Trophoblast cell (in vitro differentiated cells and primary cell): ENCODE measurements around the gene MTCL3.

Source experiments
- DNase-seq, 2 donors: peaks; one replicate each; pipeline ENCODE4 v3.0.0-alpha.2; 2016
- H2AFZ ChIP-seq: 2 replicates; pipeline ENCODE4 v1.6.1; 2013; ENCODE audit warnings: low read length, moderate library complexity, mild to moderate bottlenecking; ENCODE audit not compliant: insufficient read depth, poor library complexity
- H2AK5ac ChIP-seq: 2 replicates; pipeline ENCODE4 v1.6.1; 2013; ENCODE audit warnings: mild to moderate bottlenecking, low read length
- H2BK120ac ChIP-seq: 2 replicates; pipeline ENCODE4 v1.6.1; 2013; ENCODE audit warnings: low read length, mild to moderate bottlenecking, moderate library complexity; ENCODE audit not compliant: insufficient read depth, poor library complexity
- H2BK12ac ChIP-seq: 2 replicates; pipeline ENCODE4 v1.6.1; 2013; ENCODE audit warnings: mild to moderate bottlenecking, low read length, moderate library complexity
- H2BK5ac ChIP-seq: 2 replicates; pipeline ENCODE4 v1.6.1; 2013; ENCODE audit warnings: low read length, low read depth, moderate library complexity, mild to moderate bottlenecking; ENCODE audit not compliant: poor library complexity
- H3K14ac ChIP-seq: 2 replicates; pipeline ENCODE4 v1.6.1; 2013; ENCODE audit warnings: mild to moderate bottlenecking, low read length
- H3K18ac ChIP-seq: 2 replicates; pipeline ENCODE4 v1.6.1; 2013; ENCODE audit warnings: mild to moderate bottlenecking, low read length
- H3K23ac ChIP-seq: 2 replicates; pipeline ENCODE4 v1.6.1; 2013; ENCODE audit warnings: low read length
- H3K27ac ChIP-seq: 2 replicates; pipeline ENCODE4 v1.5.1; 2013; ENCODE audit warnings: low read depth, mild to moderate bottlenecking, inconsistent platforms, low read length, moderate library complexity
- H3K27me3 ChIP-seq: 2 replicates; pipeline ENCODE4 v1.6.1; 2013; ENCODE audit warnings: inconsistent platforms, mild to moderate bottlenecking, low read length, moderate library complexity; ENCODE audit not compliant: insufficient read depth
- H3K36me3 ChIP-seq, 2 experiments: 1 replicate in 1 of 2; 2 replicates in 1 of 2; pipeline ENCODE4 v1.6.1; 2013; ENCODE audit warnings: low read length in 2 of 2, mild to moderate bottlenecking in 2 of 2, moderate library complexity in 1 of 2; ENCODE audit not compliant: insufficient read depth in 2 of 2, control insufficient read depth in 1 of 2
- H3K4ac ChIP-seq: 2 replicates; pipeline ENCODE4 v1.6.1; 2013; ENCODE audit warnings: low read depth, mild to moderate bottlenecking, low read length, moderate library complexity
- H3K4me1 ChIP-seq, 2 experiments: 1 replicate in 1 of 2; 2 replicates in 1 of 2; pipeline ENCODE4 v1.6.1; 2013; ENCODE audit warnings: low read length in 2 of 2, mild to moderate bottlenecking in 2 of 2, moderate library complexity in 1 of 2; ENCODE audit not compliant: insufficient read depth in 2 of 2, control insufficient read depth in 1 of 2
- H3K4me2 ChIP-seq: 2 replicates; pipeline ENCODE4 v1.6.1; 2013; ENCODE audit warnings: inconsistent platforms, mild to moderate bottlenecking, low read length, moderate library complexity
- H3K4me3 ChIP-seq: 2 replicates; pipeline ENCODE4 v1.5.1; 2013; ENCODE audit warnings: mild to moderate bottlenecking, low read depth, low read length, inconsistent platforms
- H3K79me1 ChIP-seq: one replicate; pipeline ENCODE4 v1.6.1; 2013; ENCODE audit warnings: low read length
- H3K79me2 ChIP-seq: 2 replicates; pipeline ENCODE4 v1.6.1; 2013; ENCODE audit warnings: low read length, mild to moderate bottlenecking; ENCODE audit not compliant: control insufficient read depth, insufficient read depth, poor library complexity
- H3K9ac ChIP-seq: 2 replicates; pipeline ENCODE4 v1.6.1; 2013; ENCODE audit warnings: mild to moderate bottlenecking, low read length
- H3K9me3 ChIP-seq: 2 replicates; pipeline ENCODE4 v1.6.1; 2013; ENCODE audit warnings: low read depth, mild to moderate bottlenecking, control low read depth, inconsistent platforms, low read length; ENCODE audit not compliant: insufficient read depth
- H4K12ac ChIP-seq: 2 replicates; pipeline ENCODE4 v1.6.1; 2013; ENCODE audit warnings: low read depth, mild to moderate bottlenecking, low read length, moderate library complexity
- H4K8ac ChIP-seq: 2 replicates; pipeline ENCODE4 v1.6.1; 2013; ENCODE audit warnings: low read depth, mild to moderate bottlenecking, low read length, moderate library complexity
- H4K91ac ChIP-seq: one replicate; pipeline ENCODE4 v1.6.1; 2013; ENCODE audit warnings: low read depth, mild to moderate bottlenecking, low read length, moderate library complexity
- WGBS: extraction: QIAGEN DNeasy Blood & Tissue Kit; methylation state at CpG from one replicate; pipeline ENCODE4 v1.1.7; 2013; ENCODE audit warnings: missing lambda C conversion rate; ENCODE audit not compliant: insufficient read length, insufficient coverage; ENCODE audit errors: extremely low coverage; 5-methylcytosine and 5-hydroxymethylcytosine counted together

Gene MTCL3

GRCh38 chr6:127486934-127487333 is 32.2 kb downstream of the MTCL3 start:
- Histone ChIP-seq H2AK5ac (no peak overlapping the region), H2BK120ac (no peak overlapping the region), H3K79me1 (no peaks in the 10 kb centered on the region), H3K4me1 (no peaks in the 10 kb centered on the region), H3K4me2 (no peak overlapping the region), H3K27ac (no peak overlapping the region), H4K12ac (no peak overlapping the region), H2BK5ac (no peak overlapping the region), H2AFZ (no peak overlapping the region), H3K23ac (no peak overlapping the region), H3K36me3 (no peaks in the 10 kb centered on the region), H3K18ac (no peak overlapping the region), H3K4me3 (no peak overlapping the region), H3K27me3 (no peaks in the 10 kb centered on the region), H4K91ac (no peak overlapping the region), H4K8ac (no peak overlapping the region), H3K9ac (no peak overlapping the region), H3K9me3 (no peaks in the 10 kb centered on the region), H3K14ac (no peak overlapping the region), H3K79me2 (no peaks in the 10 kb centered on the region), H2BK12ac (no peak overlapping the region), H3K4ac (no peak overlapping the region)
- no CpG with 5 or more reads among the region's 3 CpGs for WGBS
- DNase-seq, result no peak

- no peak overlapping the region for H4K91ac ChIP-seq
- no peak overlapping the region for H2BK5ac ChIP-seq
- H3K14ac ChIP-seq, result no peak overlapping the region
- H3K23ac ChIP-seq, result no peak overlapping the region
- H3K9me3 ChIP-seq, result no peaks in the 10 kb centered on the region
- no peak overlapping the region for H2BK120ac ChIP-seq
- no peak overlapping the region for H2AFZ ChIP-seq
- no peak overlapping the region for H3K4me2 ChIP-seq
- no peak overlapping the region for H3K27ac ChIP-seq
- no peak overlapping the region for H3K18ac ChIP-seq
- no peak overlapping the region for H3K4me3 ChIP-seq
- no peaks in the 10 kb centered on the region for H3K27me3 ChIP-seq
- no peaks in the 10 kb centered on the region for H3K4me1 ChIP-seq
- H3K36me3 ChIP-seq, result no peaks in the 10 kb centered on the region
- no peak overlapping the region for H4K12ac ChIP-seq
- no peak overlapping the region for H3K4ac ChIP-seq
- no peaks in the 10 kb centered on the region for H3K79me2 ChIP-seq
- no CpG with 5 or more reads among the region's 3 CpGs for WGBS
- DNase-seq, result no peak
- H4K8ac ChIP-seq, result no peak overlapping the region
- H2BK12ac ChIP-seq, result no peak overlapping the region
- H2AK5ac ChIP-seq, result no peak overlapping the region
- H3K9ac ChIP-seq, result no peak overlapping the region
- no peaks in the 10 kb centered on the region for H3K79me1 ChIP-seq
Observed at GRCh38 chr6:127484212-127484863, 34.8 kb downstream of the MTCL3 start.

GRCh38 chr6:127483399-127484055 is 35.6 kb downstream of the MTCL3 start:
- WGBS, result no CpG with 5 or more reads among the region's 5 CpGs
- Histone ChIP-seq H2BK120ac (no peak overlapping the region), H3K9me3 (no peaks in the 10 kb centered on the region), H3K4me2 (no peak overlapping the region), H3K4ac (no peak overlapping the region), H3K18ac (no peak overlapping the region), H4K8ac (no peak overlapping the region), H4K12ac (no peak overlapping the region), H3K27ac (no peak overlapping the region), H3K23ac (no peak overlapping the region), H3K27me3 (no peaks in the 10 kb centered on the region), H3K14ac (no peak overlapping the region), H3K79me1 (no peaks in the 10 kb centered on the region), H3K4me1 (no peaks in the 10 kb centered on the region), H3K79me2 (no peaks in the 10 kb centered on the region), H2BK12ac (no peak overlapping the region), H3K4me3 (no peak overlapping the region), H2BK5ac (no peak overlapping the region), H4K91ac (no peak overlapping the region), H2AFZ (no peak overlapping the region), H3K9ac (no peak overlapping the region), H3K36me3 (no peaks in the 10 kb centered on the region), H2AK5ac (no peak overlapping the region)
- no peak for DNase-seq

GRCh38 chr6:127482325-127482724 is 36.8 kb downstream of the MTCL3 start:
- no peak overlapping the region for H4K12ac ChIP-seq

More at GRCh38 chr6:127482325-127482724, 36.8 kb downstream of the MTCL3 start:
- Histone ChIP-seq H3K4me2 (no peak overlapping the region), H2AK5ac (no peak overlapping the region), H3K4me3 (no peak overlapping the region), H3K9me3 (no peaks in the 10 kb centered on the region), H3K18ac (no peak overlapping the region), H2AFZ (no peak overlapping the region), H4K8ac (no peak overlapping the region), H3K4me1 (no peaks in the 10 kb centered on the region), H3K79me1 (no peaks in the 10 kb centered on the region), H3K79me2 (no peaks in the 10 kb centered on the region), H3K4ac (no peak overlapping the region), H3K36me3 (no peaks in the 10 kb centered on the region), H2BK5ac (no peak overlapping the region), H4K91ac (no peak overlapping the region), H3K14ac (no peak overlapping the region), H3K27me3 (no peaks in the 10 kb centered on the region), H3K23ac (no peak overlapping the region), H2BK12ac (no peak overlapping the region), H2BK120ac (no peak overlapping the region), H3K27ac (no peak overlapping the region), H3K9ac (no peak overlapping the region)
- WGBS, result no CpG with 5 or more reads among the region's 2 CpGs
- no peak for DNase-seq
